ENCODE data around the gene RNF212. TPM values are rescaled to one million over a fixed set of nuclear protein-coding genes. Genes with fewer than 3 reads are reported as not detected.

The RNF212 gene
- total RNA-seq, 3 donors from 2014 or later (not counting 1 experiment from before 2014, with no cell fraction given), result 1.0 to 2.0 (median 1.7) TPM

GRCh38 chr4:1093391-1094335, 19.7 kb downstream of the RNF212 start:
- no peaks in the 10 kb centered on the region for H3K4me1 ChIP-seq (ENCODE audit: control insufficient read depth, insufficient read depth, low read length)
- H3K36me3 ChIP-seq (ENCODE audit: control insufficient read depth, insufficient read depth, low read length), result no peaks in the 10 kb centered on the region
- peaks cover 10% of the 10 kb centered on the region for H3K9me3 ChIP-seq (ENCODE audit: control insufficient read depth, insufficient read depth, low read length)
- H3K27ac Mint-ChIP-seq, result no peak overlapping the region
- H3K27me3 Mint-ChIP-seq (ENCODE audit: low read depth in 2 of 2), result no peaks in the 10 kb centered on the region
- H3K9me3 Mint-ChIP-seq, result no peaks in the 10 kb centered on the region
- DNase-seq, result no peak
- no peaks in the 10 kb centered on the region for H3K36me3 Mint-ChIP-seq
- H3K27ac ChIP-seq (ENCODE audit: low read length), result no peak overlapping the region
- peaks cover 0 to 11% of the 10 kb centered on the region in 2 donors for H3K4me1 Mint-ChIP-seq
- H3K27me3 ChIP-seq (ENCODE audit: control insufficient read depth, insufficient read depth, low read length), result no peaks in the 10 kb centered on the region
- H3K4me3 ChIP-seq (ENCODE audit: low read length), result no peak overlapping the region
- TF ChIP-seq CTCF (IDR thresholded peaks at IDR 0.05), result no peak
- no peak overlapping the region for H3K4me3 Mint-ChIP-seq
- no peak for ATAC-seq
- intact Hi-C loops (cut with micrococcal nuclease), result no loop called here
- 79% methylated on average over 22 of the region's 22 CpGs for WGBS (ENCODE audit: insufficient coverage)

DNA sequence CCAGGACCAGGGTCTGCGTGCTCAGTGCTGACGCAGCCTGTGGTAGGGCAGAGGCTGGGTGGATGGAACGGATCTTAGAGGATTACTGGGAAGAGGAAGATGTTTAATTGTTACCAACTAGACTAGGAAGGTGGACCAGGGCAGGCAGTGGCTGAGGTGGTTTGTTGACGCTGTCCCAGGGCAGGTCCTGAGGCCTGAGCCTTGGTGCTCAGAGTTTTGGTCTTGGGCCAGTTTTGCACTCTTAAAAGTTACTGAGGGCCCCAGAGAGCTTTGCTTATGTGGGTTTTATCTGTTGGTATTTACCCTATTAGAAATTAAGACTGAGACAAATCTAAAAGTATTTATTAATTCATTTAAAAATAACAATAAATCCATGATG, 20.4 kb downstream of the RNF212 start:
- Histone ChIP-seq H3K9me3 (ENCODE audit: control insufficient read depth, insufficient read depth, low read length) (peaks cover 14% of the 10 kb centered on the region), H3K36me3 (ENCODE audit: control insufficient read depth, insufficient read depth, low read length) (no peaks in the 10 kb centered on the region), H3K27me3 (ENCODE audit: control insufficient read depth, insufficient read depth, low read length) (no peaks in the 10 kb centered on the region), H3K4me3 (ENCODE audit: low read length) (no peak overlapping the region), H3K27ac (ENCODE audit: low read length) (no peak overlapping the region), H3K4me1 (ENCODE audit: control insufficient read depth, insufficient read depth, low read length) (no peaks in the 10 kb centered on the region)
- no peak overlapping the region for H3K27ac Mint-ChIP-seq
- peaks cover 4 to 15% of the 10 kb centered on the region in 2 donors for H3K4me1 Mint-ChIP-seq
- H3K4me3 Mint-ChIP-seq, result no peak overlapping the region
- ATAC-seq (no peak), DNase-seq (no peak)
- 96% methylated on average over 2 of the region's 4 CpGs for WGBS (ENCODE audit: insufficient coverage)
- peaks cover 1 to 4% of the 10 kb centered on the region in 2 donors for H3K9me3 Mint-ChIP-seq
- intact Hi-C loops (cut with micrococcal nuclease), result no loop called here
- TF ChIP-seq CTCF (IDR thresholded peaks at IDR 0.05), result no peak
- H3K36me3 Mint-ChIP-seq, result peaks cover 4% of the 10 kb centered on the region
- H3K27me3 Mint-ChIP-seq (ENCODE audit: low read depth in 2 of 2), result no peaks in the 10 kb centered on the region

DNA sequence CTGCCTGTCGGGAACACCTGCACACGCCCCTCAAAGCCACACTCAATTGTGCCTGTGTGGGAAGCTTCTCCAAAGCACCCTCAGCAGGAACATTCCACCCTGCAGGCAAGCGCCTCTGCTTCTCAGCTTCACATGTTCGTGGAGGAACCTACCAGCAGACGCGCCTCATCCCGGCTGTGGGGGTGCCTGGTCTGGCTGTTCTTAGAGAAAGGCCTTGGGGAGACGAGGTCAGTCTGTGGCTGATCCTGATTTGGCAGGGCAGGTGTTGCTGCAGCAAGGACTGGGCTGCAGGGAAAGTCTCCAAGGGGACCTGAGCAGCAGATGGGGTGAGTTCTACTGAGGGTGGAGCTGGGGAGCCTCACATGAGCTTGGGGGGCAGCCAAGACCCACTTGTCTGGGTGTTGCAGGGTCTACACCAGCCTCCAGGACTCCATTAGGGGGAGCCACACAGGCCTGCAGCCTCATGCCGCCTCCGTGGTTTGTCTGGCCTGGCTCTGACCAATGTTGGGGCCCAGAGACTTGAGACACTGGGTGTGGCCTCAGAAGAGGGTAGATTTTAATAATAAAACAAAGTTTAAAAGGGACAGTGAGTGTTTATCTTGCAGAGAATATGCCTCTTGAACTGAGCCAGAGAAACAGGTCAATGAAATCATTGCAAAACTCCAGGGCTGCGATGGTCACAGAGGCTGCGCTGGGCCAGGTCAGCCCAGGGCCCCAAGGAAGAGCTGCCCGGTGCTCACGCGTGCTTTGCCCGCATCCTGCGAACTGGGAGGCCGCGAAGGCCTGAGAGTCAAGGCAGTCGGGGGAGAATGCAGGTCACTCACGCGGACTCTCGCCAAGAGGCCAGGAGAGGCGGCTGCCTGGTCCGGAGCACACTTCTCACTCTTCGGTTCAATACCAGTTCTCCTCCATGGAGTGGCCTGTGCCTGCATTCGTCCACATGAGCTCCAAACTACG, 21.1 kb downstream of the RNF212 start:
- TF ChIP-seq CTCF (IDR thresholded peaks at IDR 0.05), result no peak
- H3K4me3 ChIP-seq (ENCODE audit: low read length), result no peak overlapping the region
- DNase-seq (no peak), ATAC-seq (no peak)
- 91% methylated on average over 27 of the region's 28 CpGs for WGBS (ENCODE audit: insufficient coverage)
- H3K9me3 ChIP-seq (ENCODE audit: control insufficient read depth, insufficient read depth, low read length), result peaks cover 19% of the 10 kb centered on the region
- no peaks in the 10 kb centered on the region for H3K36me3 ChIP-seq (ENCODE audit: control insufficient read depth, insufficient read depth, low read length)
- H3K27me3 Mint-ChIP-seq (ENCODE audit: low read depth in 2 of 2), result no peaks in the 10 kb centered on the region
- H3K36me3 Mint-ChIP-seq, result peaks cover 10% of the 10 kb centered on the region
- H3K9me3 Mint-ChIP-seq, result peaks cover 5 to 8% of the 10 kb centered on the region in 2 donors
- no peaks in the 10 kb centered on the region for H3K27me3 ChIP-seq (ENCODE audit: control insufficient read depth, insufficient read depth, low read length)
- no peak overlapping the region for H3K27ac Mint-ChIP-seq
- no peak overlapping the region for H3K27ac ChIP-seq (ENCODE audit: low read length)
- intact Hi-C loops (cut with micrococcal nuclease), result no loop called here
- no peaks in the 10 kb centered on the region for H3K4me1 ChIP-seq (ENCODE audit: control insufficient read depth, insufficient read depth, low read length)
- H3K4me1 Mint-ChIP-seq, result peaks cover 9 to 21% of the 10 kb centered on the region in 2 donors
- H3K4me3 Mint-ChIP-seq, result no peak overlapping the region

Data from natural killer cell (primary cell).